ENCODE results near the gene DQX1. TPM values are rescaled to one million over a fixed set of nuclear protein-coding genes. Genes with fewer than 3 reads are reported as not detected.

DQX1 gene
- total and polyA plus RNA-seq, 2 experiments from 2014 or later = 0.32 to 0.52 TPM

- no peaks in the 10 kb centered on the region for H3K9me2 ChIP-seq (ENCODE audit: insufficient read depth)
- TF ChIP-seq EZH2phosphoT487 (IDR thresholded peaks at IDR 0.05; ENCODE audit: unreplicated experiment) = no peak
- TF ChIP-seq ZNF114 (CRISPR knock-in tag; IDR thresholded peaks at IDR 0.05) = no peak
- TF ChIP-seq ZNF462 (CRISPR knock-in tag; IDR thresholded peaks at IDR 0.05) = no peak
- no peak for TF ChIP-seq JUNB (IDR thresholded peaks at IDR 0.05; ENCODE audit: unreplicated experiment)
- no peak for TF ChIP-seq CREB1 (CRISPR knock-in tag; IDR thresholded peaks at IDR 0.05; ENCODE audit: low read depth)
- TF ChIP-seq STAT1 (IDR thresholded peaks at IDR 0.05; ENCODE audit: unreplicated experiment) = no peak
- no peak for TF ChIP-seq POLR2AphosphoS5 (IDR thresholded peaks at IDR 0.05; ENCODE audit: low read depth)
- TF ChIP-seq CTCF (conservative IDR thresholded peaks at IDR 0.05; ENCODE audit: low read depth in 2 of 2) = no peak
- no peak for TF ChIP-seq ZNF331 (CRISPR knock-in tag; IDR thresholded peaks at IDR 0.05; ENCODE audit: low read depth)
- no peak for TF ChIP-seq ETS1 (IDR thresholded peaks at IDR 0.05)
- TF ChIP-seq EZH2 (IDR thresholded peaks at IDR 0.05; ENCODE audit: low read depth, unreplicated experiment) = no peak
- no peak for TF ChIP-seq NANOG (IDR thresholded peaks at IDR 0.05; ENCODE audit: borderline replicate concordance)
- no peak for TF ChIP-seq REST (IDR thresholded peaks at IDR 0.05; ENCODE audit: unreplicated experiment)
- DNase-seq (ENCODE audit: low spot score) (no peak), ATAC-seq (no peak)
- H3K4me1 ChIP-seq (ENCODE audit: insufficient read depth) = no peaks in the 10 kb centered on the region
- H3K27ac ChIP-seq (ENCODE audit: low read depth) = no peak overlapping the region
- H3K4me3 Mint-ChIP-seq = no peak overlapping the region
- H2AFZ ChIP-seq = no peak overlapping the region
- H3K27me3 ChIP-seq (ENCODE audit: insufficient read depth) = peaks cover 4% of the 10 kb centered on the region; the same call in 1 of the 2 replicates
- H3K9me3 Mint-ChIP-seq = no peaks in the 10 kb centered on the region
- H4K20me1 ChIP-seq (replicated peaks; ENCODE audit: insufficient read depth) = no peaks in the 10 kb centered on the region; the same call in 1 of the 2 replicates
- H3K4me1 Mint-ChIP-seq = peaks cover 5% of the 10 kb centered on the region; the same call in 1 of the 3 replicates
- H3K27ac Mint-ChIP-seq = no peak overlapping the region
- H3K36me3 ChIP-seq (ENCODE audit: insufficient read depth) = no peaks in the 10 kb centered on the region
- H3K79me2 ChIP-seq (replicated peaks; ENCODE audit: insufficient read depth) = no peaks in the 10 kb centered on the region
- H3K4me2 ChIP-seq = no peak overlapping the region
- no peak overlapping the region for H3K4me3 ChIP-seq
- no peaks in the 10 kb centered on the region for H3K36me3 Mint-ChIP-seq (ENCODE audit: low read depth)
- peaks cover 6% of the 10 kb centered on the region for H3K27me3 Mint-ChIP-seq (ENCODE audit: insufficient read depth, low read depth, poor library complexity)
- H3F3A ChIP-seq (replicated peaks; ENCODE audit: low read depth) = no peaks in the 10 kb centered on the region
These were observed 40.7 kb upstream of the DQX1 start for GRCh38 chr2:74566754-74567085.

Data from GM23338 (cell line).